K562 (cell line): Measurements from ENCODE around the gene ZNF627. TPM values are rescaled to one million over a fixed set of nuclear protein-coding genes. Genes with fewer than 3 reads are reported as not detected.

ENCODE experiments used
- MECOM ChIP-seq: fragments of 250-450 bp; sonication (Bioruptor Pico); IDR thresholded peaks from 2 replicates; pipeline ENCODE4 v1.8.0; 2022; ENCODE audit warnings: inconsistent platforms
- MEIS2 ChIP-seq: fragments of 450-650 bp; IDR thresholded peaks from 2 replicates; pipeline ENCODE4 v1.6.1; 2014; ENCODE audit warnings: mild to moderate bottlenecking; ENCODE audit not compliant: partially characterized antibody
- MTF1 ChIP-seq: fragments of 250-450 bp; sonication (Bioruptor Pico); IDR thresholded peaks from 2 replicates; pipeline ENCODE4 v1.9.0; 2021; ENCODE audit warnings: moderate library complexity, mild to moderate bottlenecking, inconsistent platforms, borderline replicate concordance
- PHF21A ChIP-seq: fragments of 450-650 bp; IDR thresholded peaks from 2 replicates; pipeline ENCODE4 v1.6.1; 2017; ENCODE audit warnings: low read depth, borderline replicate concordance
- YY1 ChIP-seq, 3 experiments: IDR thresholded peaks; 2 replicates each; pipeline ENCODE4 v1.6.1; 2011; ENCODE audit warnings: low read length in 2 of 3, mild to moderate bottlenecking in 2 of 3, moderate library complexity in 2 of 3, borderline replicate concordance in 1 of 3, control low read depth in 1 of 3, low read depth in 1 of 3; ENCODE audit not compliant: insufficient read depth in 3 of 3, insufficient replicate concordance in 2 of 3, control insufficient read depth in 1 of 3, insufficient read length in 1 of 3; ENCODE audit errors: extremely low read depth in 1 of 3
- ZNF121 ChIP-seq: sonication (generic); formaldehyde crosslinking; conservative IDR thresholded peaks from 2 replicates; pipeline ENCODE4 v1.8.0; 2022; ENCODE audit warnings: missing genetic modification reagents
- polyA plus RNA-seq, 8 experiments: library from polyadenylated mRNA; depleted of rRNA in 4 of 8; stranded (reverse) in 5 of 8; unstranded in 3 of 8; fragments of >200 nt; fragmentation: Nextera tagmentation in 2 of 8; fragmentation: Illumina TruSeq in 1 of 8; extraction: Ambion mirVana in 2 of 8; extraction: Trizol in 1 of 8; gene quantifications; 2 replicates each; pipeline versions ENCODE4 v1.2.1 to v1.2.3, GENCODE V29; 2011 to 2014; ENCODE audit warnings: inconsistent platforms in 1 of 8, missing spikeins in 1 of 8
- total RNA-seq, 7 experiments: library from RNA; depleted of rRNA in 6 of 7; stranded (reverse); fragments of >200 nt in 6 of 7; fragmentation: Illumina TruSeq in 2 of 7; extraction: Trizol in 2 of 7; gene quantifications; 2 replicates each; pipeline versions ENCODE4 v1.2.1 to v1.2.3, GENCODE V29; 2011 to 2021; ENCODE audit warnings: low replicate concordance in 1 of 7
- TF ChIP-seq, protein P1 (sequence below): sonication (generic); formaldehyde crosslinking; IDR thresholded peaks from 2 replicates; pipeline ENCODE4 v1.8.0; 2022; ENCODE audit warnings: mild to moderate bottlenecking, low read depth, missing genetic modification reagents
- TF ChIP-seq, protein P2 (sequence below): fragments of 250-450 bp; sonication (Bioruptor Pico); IDR thresholded peaks from 2 replicates; pipeline ENCODE4 v1.5.1; 2021; ENCODE audit warnings: mild to moderate bottlenecking

The ZNF627 gene
- total and polyA plus RNA-seq, 9 of the 15 experiments (the other 6 are each of a cell fraction or from before 2014, with no cell fraction given) = 6.4 to 19.9 (median 10.6) TPM

DNA sequence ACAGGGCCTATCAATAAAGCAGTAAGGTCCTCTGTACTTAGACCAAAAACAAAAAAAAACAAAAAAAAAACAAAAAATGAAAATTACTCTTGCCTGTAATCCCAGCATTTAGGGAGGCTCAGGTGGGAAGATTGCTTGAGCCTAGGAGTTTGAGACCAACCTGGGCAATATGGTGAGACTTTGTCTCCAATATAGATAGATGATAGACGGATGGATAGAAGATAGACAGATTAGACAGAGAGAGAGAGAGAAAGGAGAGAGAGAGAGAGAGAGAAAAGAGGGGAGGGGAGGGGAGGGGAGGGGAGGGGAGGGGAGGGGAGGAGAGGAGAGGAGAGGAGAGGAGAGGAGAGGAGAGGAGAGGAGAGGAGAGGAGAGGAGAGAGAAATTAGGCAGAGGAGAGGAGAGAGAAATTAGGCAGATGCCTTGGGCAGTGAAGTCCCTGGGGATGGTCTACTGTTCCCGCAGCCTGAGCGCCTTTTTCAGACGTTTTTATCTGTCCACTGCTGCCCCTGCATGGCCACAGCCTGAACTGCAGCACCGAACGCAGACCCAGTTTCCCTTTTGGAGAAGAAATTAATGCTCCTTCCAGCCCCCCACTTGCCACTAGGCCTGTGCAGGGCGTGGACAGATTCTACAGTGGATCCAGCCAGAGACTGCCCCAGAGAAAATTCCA, 9.8 kb upstream of the ZNF627 start (continued):
- TF ChIP-seq ZNF121 (CRISPR knock-in tag) (no peak), PHF21A (no peak), MEIS2 (no peak), MTF1 (CRISPR knock-in tag) (no peak), YY1 (IDR thresholded peaks at IDR 0.05; ENCODE audit: borderline replicate concordance in 1 of 3, control insufficient read depth in 1 of 3, extremely low read depth in 1 of 3, insufficient read depth in 3 of 3, insufficient read length in 1 of 3, insufficient replicate concordance in 2 of 3, low read depth in 1 of 3, low read length in 2 of 3) (peak in 1 of 3 experiments; percentile 52), MECOM (CRISPR knock-in tag) (0 out of 2 replicates have a peak, but pooled peaks have one; percentile 27)
- TF ChIP-seq, protein P1, sequence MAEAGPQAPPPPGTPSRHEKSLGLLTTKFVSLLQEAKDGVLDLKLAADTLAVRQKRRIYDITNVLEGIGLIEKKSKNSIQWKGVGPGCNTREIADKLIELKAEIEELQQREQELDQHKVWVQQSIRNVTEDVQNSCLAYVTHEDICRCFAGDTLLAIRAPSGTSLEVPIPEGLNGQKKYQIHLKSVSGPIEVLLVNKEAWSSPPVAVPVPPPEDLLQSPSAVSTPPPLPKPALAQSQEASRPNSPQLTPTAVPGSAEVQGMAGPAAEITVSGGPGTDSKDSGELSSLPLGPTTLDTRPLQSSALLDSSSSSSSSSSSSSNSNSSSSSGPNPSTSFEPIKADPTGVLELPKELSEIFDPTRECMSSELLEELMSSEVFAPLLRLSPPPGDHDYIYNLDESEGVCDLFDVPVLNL (CRISPR knock-in tag) = no peak
- TF ChIP-seq, protein P2, sequence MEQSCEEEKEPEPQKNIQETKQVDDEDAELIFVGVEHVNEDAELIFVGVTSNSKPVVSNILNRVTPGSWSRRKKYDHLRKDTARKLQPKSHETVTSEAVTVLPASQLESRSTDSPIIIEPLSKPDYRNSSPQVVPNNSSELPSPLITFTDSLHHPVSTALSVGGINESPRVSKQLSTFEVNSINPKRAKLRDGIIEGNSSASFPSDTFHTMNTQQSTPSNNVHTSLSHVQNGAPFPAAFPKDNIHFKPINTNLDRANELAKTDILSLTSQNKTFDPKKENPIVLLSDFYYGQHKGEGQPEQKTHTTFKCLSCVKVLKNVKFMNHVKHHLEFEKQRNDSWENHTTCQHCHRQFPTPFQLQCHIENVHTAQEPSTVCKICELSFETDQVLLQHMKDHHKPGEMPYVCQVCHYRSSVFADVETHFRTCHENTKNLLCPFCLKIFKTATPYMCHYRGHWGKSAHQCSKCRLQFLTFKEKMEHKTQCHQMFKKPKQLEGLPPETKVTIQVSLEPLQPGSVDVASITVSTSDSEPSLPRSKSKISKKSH (CRISPR knock-in tag) = no peak
- TF ChIP-seq, all 486 proteins: peak for 28
